Breast epithelium (tissue), 3 donors: ENCODE data around the gene PSMB5.

Experiments used
- POLR2A ChIP-seq: fragments of 450-650 bp; IDR thresholded peaks from one replicate; pipeline ENCODE4 v1.6.1; 2016; ENCODE audit warnings: antibody characterized with exemption, mild to moderate bottlenecking, moderate library complexity
- POLR2AphosphoS5 ChIP-seq, 3 donors: sonication (generic); formaldehyde crosslinking; IDR thresholded peaks; one replicate each; pipeline ENCODE4 v1.6.1; 2017; ENCODE audit warnings: antibody characterized with exemption in 3 of 3

DNA sequence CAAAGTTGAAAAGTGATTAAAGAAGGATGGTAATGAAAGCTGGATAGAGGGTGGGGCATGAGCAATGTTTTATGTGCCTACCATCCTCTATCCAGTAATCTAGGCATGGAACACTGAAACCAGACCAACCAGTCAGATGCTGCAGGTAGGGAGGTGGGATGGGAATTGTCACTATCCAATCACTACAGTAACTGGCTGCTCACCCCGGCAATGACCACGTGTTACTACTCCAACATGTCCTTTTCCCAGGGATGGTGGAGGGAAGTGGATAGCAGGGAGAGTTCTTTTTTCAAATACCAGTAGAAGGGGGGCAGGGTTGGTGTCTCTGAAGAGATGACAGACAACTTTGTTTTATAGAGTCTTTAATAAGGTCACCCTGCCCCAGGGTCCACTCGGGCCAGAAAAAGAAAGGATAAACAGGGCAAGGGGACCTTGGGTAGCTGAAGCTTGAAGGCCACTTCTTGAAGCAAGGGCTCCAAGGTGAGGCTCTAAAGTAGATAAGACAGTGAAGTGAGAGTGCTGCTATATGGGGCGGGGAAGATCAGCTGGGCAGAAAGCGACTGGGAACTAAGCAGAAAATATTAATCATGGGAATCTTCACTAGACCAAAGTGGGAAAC is 37.3 kb upstream of the PSMB5 start:
- no peak for TF ChIP-seq POLR2AphosphoS5 (IDR thresholded peaks at IDR 0.05)
- TF ChIP-seq POLR2A = no peak
